HEK293 (cell line): Measurements from ENCODE around the gene CCDC85C.

Source experiments
- BCL11B ChIP-seq: fragments of 450-650 bp; formaldehyde crosslinking; IDR thresholded peaks from 2 replicates; pipeline ENCODE4 v1.5.1; 2016; ENCODE audit warnings: low read depth, missing biosample characterization, missing genetic modification characterization
- ELK4 ChIP-seq: IDR thresholded peaks from 2 replicates; pipeline ENCODE4 v1.6.1; 2011; ENCODE audit warnings: mild to moderate bottlenecking, low read depth, low read length, borderline replicate concordance
- GLIS2 ChIP-seq: fragments of 450-650 bp; formaldehyde crosslinking; IDR thresholded peaks from 2 replicates; pipeline ENCODE4 v1.5.1; 2016; ENCODE audit warnings: missing biosample characterization, missing genetic modification characterization
- PRDM1 ChIP-seq: fragments of 450-650 bp; formaldehyde crosslinking; IDR thresholded peaks from 2 replicates; pipeline ENCODE4; 2016; ENCODE audit warnings: missing biosample characterization, missing genetic modification characterization
- REPIN1 ChIP-seq: fragments of 450-650 bp; formaldehyde crosslinking; IDR thresholded peaks from 2 replicates; pipeline ENCODE4 v1.5.1; 2017; ENCODE audit warnings: missing biosample characterization, missing genetic modification characterization, low read depth
- TCF7L2 ChIP-seq: IDR thresholded peaks from 2 replicates; pipeline ENCODE4 v1.6.1; 2011; ENCODE audit warnings: low read depth, mild to moderate bottlenecking, inconsistent platforms, low read length, moderate library complexity, borderline replicate concordance
- WT1 ChIP-seq: fragments of 450-650 bp; formaldehyde crosslinking; IDR thresholded peaks from 2 replicates; pipeline ENCODE4 v1.5.1; 2016; ENCODE audit warnings: missing biosample characterization, missing genetic modification characterization
- YY2 ChIP-seq: fragments of 450-650 bp; formaldehyde crosslinking; IDR thresholded peaks from 2 replicates; pipeline ENCODE4 v1.5.1; 2016; ENCODE audit warnings: missing biosample characterization, missing genetic modification characterization
- ZBTB1 ChIP-seq: fragments of 450-650 bp; formaldehyde crosslinking; IDR thresholded peaks from 2 replicates; pipeline ENCODE4 v1.5.1; 2016; ENCODE audit warnings: missing biosample characterization, missing genetic modification characterization
- ZBTB21 ChIP-seq: fragments of 450-650 bp; formaldehyde crosslinking; IDR thresholded peaks from 2 replicates; pipeline ENCODE4 v1.5.1; 2017; ENCODE audit warnings: missing biosample characterization, missing genetic modification characterization
- ZBTB44 ChIP-seq: fragments of 450-650 bp; IDR thresholded peaks from 2 replicates; pipeline ENCODE4 v1.5.1; 2018; ENCODE audit warnings: missing biosample characterization, mild to moderate bottlenecking, missing genetic modification characterization
- ZNF132 ChIP-seq: fragments of 450-650 bp; formaldehyde crosslinking; IDR thresholded peaks from 2 replicates; pipeline ENCODE4 v1.5.1; 2017; ENCODE audit warnings: missing biosample characterization, missing genetic modification characterization, borderline replicate concordance
- ZNF133 ChIP-seq: fragments of 450-650 bp; formaldehyde crosslinking; IDR thresholded peaks from 2 replicates; pipeline ENCODE4 v1.5.1; 2016; ENCODE audit warnings: missing biosample characterization, missing genetic modification characterization
- ZNF214 ChIP-seq: fragments of 450-650 bp; formaldehyde crosslinking; IDR thresholded peaks from 2 replicates; pipeline ENCODE4 v1.5.1; 2017; ENCODE audit warnings: missing biosample characterization, mild to moderate bottlenecking, missing genetic modification characterization, borderline replicate concordance
- ZNF221 ChIP-seq: fragments of 450-650 bp; formaldehyde crosslinking; IDR thresholded peaks from 2 replicates; pipeline ENCODE4 v1.5.1; 2017; ENCODE audit warnings: missing biosample characterization, missing genetic modification characterization, borderline replicate concordance
- ZNF24 ChIP-seq: fragments of 450-650 bp; formaldehyde crosslinking; IDR thresholded peaks from 2 replicates; pipeline ENCODE4 v1.5.1; 2016; ENCODE audit warnings: missing biosample characterization, missing genetic modification characterization
- ZNF266 ChIP-seq: fragments of 450-650 bp; formaldehyde crosslinking; IDR thresholded peaks from 2 replicates; pipeline ENCODE4 v1.5.1; 2016; ENCODE audit warnings: missing biosample characterization, missing genetic modification characterization, low read depth
- ZNF324 ChIP-seq: fragments of 450-650 bp; formaldehyde crosslinking; IDR thresholded peaks from 2 replicates; pipeline ENCODE4 v1.5.1; 2016; ENCODE audit warnings: missing biosample characterization, missing genetic modification characterization
- ZNF398 ChIP-seq: fragments of 450-650 bp; formaldehyde crosslinking; IDR thresholded peaks from 2 replicates; pipeline ENCODE4 v1.5.1; 2017; ENCODE audit warnings: missing biosample characterization, missing genetic modification characterization
- ZNF426 ChIP-seq: fragments of 450-650 bp; formaldehyde crosslinking; IDR thresholded peaks from 2 replicates; pipeline ENCODE4 v1.5.1; 2017; ENCODE audit warnings: missing biosample characterization, missing genetic modification characterization, mild to moderate bottlenecking, inconsistent platforms, moderate library complexity
- ZNF433 ChIP-seq: fragments of 450-650 bp; formaldehyde crosslinking; IDR thresholded peaks from 2 replicates; pipeline ENCODE4 v1.5.1; 2016; ENCODE audit warnings: missing biosample characterization, missing genetic modification characterization, low read depth
- ZNF488 ChIP-seq: fragments of 450-650 bp; formaldehyde crosslinking; IDR thresholded peaks from 2 replicates; pipeline ENCODE4 v1.5.1; 2016; ENCODE audit warnings: missing biosample characterization, missing genetic modification characterization
- ZNF501 ChIP-seq: fragments of 450-650 bp; formaldehyde crosslinking; IDR thresholded peaks from 2 replicates; pipeline ENCODE4 v1.5.1; 2016; ENCODE audit warnings: missing biosample characterization, missing genetic modification characterization
- ZNF561 ChIP-seq: fragments of 450-650 bp; IDR thresholded peaks from 2 replicates; pipeline ENCODE4 v1.5.1; 2018; ENCODE audit warnings: missing biosample characterization, missing genetic modification characterization, borderline replicate concordance
- ZNF580 ChIP-seq: fragments of 450-650 bp; formaldehyde crosslinking; IDR thresholded peaks from 2 replicates; pipeline ENCODE4 v1.5.1; 2016; ENCODE audit warnings: missing biosample characterization, missing genetic modification characterization
- ZSCAN18 ChIP-seq: fragments of 450-650 bp; formaldehyde crosslinking; IDR thresholded peaks from 2 replicates; pipeline ENCODE4 v1.5.1; 2016; ENCODE audit warnings: missing biosample characterization, missing genetic modification characterization
- TF ChIP-seq, protein P1 (sequence below): fragments of 450-650 bp; formaldehyde crosslinking; IDR thresholded peaks from 2 replicates; pipeline ENCODE4 v1.5.1; 2016; ENCODE audit warnings: missing biosample characterization, missing genetic modification characterization

Gene CCDC85C

GRCh38 chr14:99562856-99563748 lies 40.9 kb downstream of the CCDC85C start (continued):
- TF ChIP-seq ZNF398 (tag by site-specific recombination): peak; percentile 43
- no peak for TF ChIP-seq ZSCAN18 (tag by site-specific recombination)
- TF ChIP-seq, protein P1, sequence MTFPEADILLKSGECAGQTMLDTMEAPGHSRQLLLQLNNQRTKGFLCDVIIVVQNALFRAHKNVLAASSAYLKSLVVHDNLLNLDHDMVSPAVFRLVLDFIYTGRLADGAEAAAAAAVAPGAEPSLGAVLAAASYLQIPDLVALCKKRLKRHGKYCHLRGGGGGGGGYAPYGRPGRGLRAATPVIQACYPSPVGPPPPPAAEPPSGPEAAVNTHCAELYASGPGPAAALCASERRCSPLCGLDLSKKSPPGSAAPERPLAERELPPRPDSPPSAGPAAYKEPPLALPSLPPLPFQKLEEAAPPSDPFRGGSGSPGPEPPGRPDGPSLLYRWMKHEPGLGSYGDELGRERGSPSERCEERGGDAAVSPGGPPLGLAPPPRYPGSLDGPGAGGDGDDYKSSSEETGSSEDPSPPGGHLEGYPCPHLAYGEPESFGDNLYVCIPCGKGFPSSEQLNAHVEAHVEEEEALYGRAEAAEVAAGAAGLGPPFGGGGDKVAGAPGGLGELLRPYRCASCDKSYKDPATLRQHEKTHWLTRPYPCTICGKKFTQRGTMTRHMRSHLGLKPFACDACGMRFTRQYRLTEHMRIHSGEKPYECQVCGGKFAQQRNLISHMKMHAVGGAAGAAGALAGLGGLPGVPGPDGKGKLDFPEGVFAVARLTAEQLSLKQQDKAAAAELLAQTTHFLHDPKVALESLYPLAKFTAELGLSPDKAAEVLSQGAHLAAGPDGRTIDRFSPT: 0 out of 2 replicates have a peak, but pooled peaks have one; percentile 29
- TF ChIP-seq TCF7L2: no peak
- TF ChIP-seq ZNF426 (tag by site-specific recombination): no peak
- TF ChIP-seq ELK4: no peak
- TF ChIP-seq ZNF214 (tag by site-specific recombination): no peak
- TF ChIP-seq ZBTB1 (tag by site-specific recombination): no peak
- no peak for TF ChIP-seq ZNF266 (tag by site-specific recombination)
- no peak for TF ChIP-seq ZNF324 (tag by site-specific recombination)
- TF ChIP-seq ZBTB44 (tag by site-specific recombination): no peak
- no peak for TF ChIP-seq PRDM1 (tag by site-specific recombination)
- TF ChIP-seq ZNF133 (tag by site-specific recombination): no peak
- no peak for TF ChIP-seq ZNF501 (tag by site-specific recombination)
- TF ChIP-seq GLIS2: peak; percentile 29; the same call in 1 of the 2 replicates
- no peak for TF ChIP-seq REPIN1 (tag by site-specific recombination)
- peak; percentile 31; the same call in 1 of the 2 replicates for TF ChIP-seq ZNF24 (tag by site-specific recombination)
- TF ChIP-seq YY2 (tag by site-specific recombination): no peak
- TF ChIP-seq ZNF132 (tag by site-specific recombination): no peak
- TF ChIP-seq ZNF221 (tag by site-specific recombination): no peak
- no peak for TF ChIP-seq ZNF561 (tag by site-specific recombination)
- TF ChIP-seq ZNF433 (tag by site-specific recombination): no peak
- TF ChIP-seq ZBTB21 (tag by site-specific recombination): no peak
- no peak; the same call in 1 of the 2 replicates for TF ChIP-seq WT1 (tag by site-specific recombination)
- no peak for TF ChIP-seq BCL11B (tag by site-specific recombination)
- TF ChIP-seq ZNF580 (tag by site-specific recombination): no peak
- TF ChIP-seq ZNF488: 0 out of 2 replicates have a peak, but pooled peaks have one; percentile 18
